DOHH2 (cell line): ENCODE data around the gene TBC1D22A.

Experiments used
- H3F3A ChIP-seq: fragments of 200-600 bp; sonication (generic), shearing (Covaris generic); 2 replicates; pipeline ENCODE4 v1.6.0; 2016; ENCODE audit warnings: antibody characterized with exemption, mild to moderate bottlenecking; ENCODE audit not compliant: control insufficient read depth, insufficient read depth
- H3K27ac ChIP-seq: fragments of 200-600 bp; sonication (generic); 2 replicates; pipeline ENCODE4 v1.5.1; 2014; ENCODE audit warnings: low read depth, mild to moderate bottlenecking, low read length, moderate library complexity
- H3K27me3 ChIP-seq: fragments of 200-600 bp; sonication (generic); 2 replicates; pipeline ENCODE4 v1.6.1; 2014; ENCODE audit warnings: mild to moderate bottlenecking, low read length, mixed read lengths; ENCODE audit not compliant: control insufficient read depth
- H3K36me3 ChIP-seq: fragments of 200-600 bp; sonication (generic); 2 replicates; pipeline ENCODE4 v1.6.1; 2014; ENCODE audit warnings: mild to moderate bottlenecking, low read length, moderate library complexity, mixed read lengths; ENCODE audit not compliant: control insufficient read depth
- H3K4me1 ChIP-seq: fragments of 200-600 bp; sonication (generic); 2 replicates; pipeline ENCODE4 v1.6.1; 2014; ENCODE audit warnings: mild to moderate bottlenecking, low read length, mixed read lengths; ENCODE audit not compliant: control insufficient read depth
- H3K4me2 ChIP-seq: fragments of 200-600 bp; sonication (generic); 2 replicates; pipeline ENCODE4 v1.6.0; 2014; ENCODE audit warnings: mild to moderate bottlenecking, low read length, moderate library complexity
- H3K4me3 ChIP-seq: fragments of 200-600 bp; sonication (generic); 2 replicates; pipeline ENCODE4 v1.5.1; 2014; ENCODE audit warnings: mild to moderate bottlenecking, low read length, mixed read lengths
- H3K79me2 ChIP-seq: fragments of 200-600 bp; sonication (generic); 2 replicates; pipeline ENCODE4 v1.6.1; 2014; ENCODE audit warnings: mild to moderate bottlenecking, low read length, mixed read lengths; ENCODE audit not compliant: control insufficient read depth
- H3K9me2 ChIP-seq: fragments of 200-600 bp; sonication (generic); replicated peaks from 2 replicates; pipeline ENCODE4 v1.6.1; 2014; ENCODE audit warnings: mild to moderate bottlenecking, low read length, mixed read lengths; ENCODE audit not compliant: control insufficient read depth
- H3K9me3 ChIP-seq: fragments of 200-600 bp; sonication (generic); 2 replicates; pipeline ENCODE4 v1.6.1; 2014; ENCODE audit warnings: antibody characterized with exemption, low read length, mixed read lengths; ENCODE audit not compliant: control insufficient read depth, insufficient read depth
- H4K20me1 ChIP-seq: fragments of 200-600 bp; sonication (generic); 2 replicates; pipeline ENCODE4 v1.6.0; 2014; ENCODE audit warnings: low read depth, mild to moderate bottlenecking, antibody characterized with exemption, low read length, moderate library complexity; ENCODE audit not compliant: control insufficient read depth, insufficient read depth
- CTCF ChIP-seq: fragments of 200-600 bp; sonication (generic); IDR thresholded peaks from one replicate; pipeline ENCODE4 v1.5.1; 2014; ENCODE audit warnings: antibody characterized with exemption, mild to moderate bottlenecking, low read depth, low read length; ENCODE audit not compliant: poor library complexity, severe bottlenecking
- EZH2phosphoT487 ChIP-seq: fragments of 200-600 bp; sonication (generic); IDR thresholded peaks from 2 replicates; pipeline ENCODE4 v1.6.1; 2017; ENCODE audit warnings: borderline replicate concordance, mild to moderate bottlenecking, antibody characterized with exemption, low read length, moderate library complexity, mixed read lengths

TBC1D22A gene

DNA sequence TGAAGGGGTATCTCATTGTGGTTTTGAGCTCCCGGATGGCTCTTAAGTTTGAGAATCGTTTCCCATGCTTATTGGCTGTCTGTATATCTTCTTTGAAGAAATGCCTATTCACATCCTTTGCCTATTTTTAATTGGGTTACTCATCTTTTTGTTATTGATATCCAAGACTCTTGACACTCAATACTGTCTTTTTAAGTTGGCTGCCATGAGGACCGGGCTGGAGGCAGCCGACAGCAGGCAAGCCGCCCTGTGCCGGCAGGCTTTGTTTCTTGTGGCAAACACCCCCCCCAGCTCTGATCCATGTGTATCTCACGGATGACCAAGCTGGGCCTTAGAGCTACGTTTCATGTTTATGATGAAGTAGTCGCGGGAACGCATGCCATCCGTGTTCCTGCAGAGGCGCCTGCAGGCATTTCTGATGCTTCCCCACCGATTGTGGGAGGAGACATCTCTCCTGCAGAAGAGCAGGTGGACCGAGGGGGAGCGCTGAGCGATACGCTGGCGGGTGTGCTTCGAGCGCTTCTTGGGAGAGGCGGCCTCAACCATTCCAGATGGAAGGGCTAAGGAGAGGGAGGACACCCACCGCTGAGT is 95.8 kb downstream of the TBC1D22A start:
- no peak for TF ChIP-seq CTCF
- no peak for TF ChIP-seq EZH2phosphoT487
- Histone ChIP-seq H3K79me2 (peaks cover 85% of the 10 kb centered on the region), H3K9me2 (no peaks in the 10 kb centered on the region), H3K27me3 (no peaks in the 10 kb centered on the region), H3F3A (no peaks in the 10 kb centered on the region; the same call in 1 of the 2 replicates), H3K36me3 (peaks cover 10% of the 10 kb centered on the region), H4K20me1 (peaks cover 6% of the 10 kb centered on the region; the same call in 1 of the 2 replicates), H3K4me1 (no peaks in the 10 kb centered on the region), H3K4me2 (no peak overlapping the region), H3K9me3 (no peaks in the 10 kb centered on the region), H3K27ac (no peak overlapping the region), H3K4me3 (no peak overlapping the region)

DNA sequence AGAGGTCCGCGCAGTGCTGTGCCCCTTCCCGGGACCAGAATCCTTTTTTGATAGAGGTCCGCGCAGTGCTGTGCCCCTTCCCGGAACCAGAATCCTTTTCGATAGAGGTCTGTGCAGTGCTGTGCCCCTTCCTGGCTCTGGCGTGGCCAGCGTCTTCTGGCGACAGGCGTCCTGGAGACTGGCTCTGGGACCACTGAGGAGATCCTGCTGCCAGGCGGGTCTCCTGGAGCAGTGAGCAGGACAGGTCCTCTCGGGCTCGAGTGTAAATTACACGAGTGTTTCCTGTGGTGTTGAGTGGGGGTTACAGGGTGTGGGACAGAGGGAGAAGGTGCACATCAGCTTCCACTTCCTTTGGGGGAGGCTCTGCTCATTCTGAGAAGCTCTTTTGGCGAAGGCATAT is 98.1 kb downstream of the TBC1D22A start:
- Histone ChIP-seq H4K20me1 (peaks cover 18% of the 10 kb centered on the region; the same call in 1 of the 2 replicates), H3K27me3 (no peaks in the 10 kb centered on the region), H3K36me3 (peaks cover 11% of the 10 kb centered on the region), H3K9me2 (no peaks in the 10 kb centered on the region), H3K4me3 (no peak overlapping the region), H3K27ac (no peak overlapping the region), H3K4me2 (no peak overlapping the region), H3K4me1 (no peaks in the 10 kb centered on the region), H3K9me3 (no peaks in the 10 kb centered on the region), H3F3A (no peaks in the 10 kb centered on the region; the same call in 1 of the 2 replicates), H3K79me2 (peaks cover 85% of the 10 kb centered on the region)
- no peak for TF ChIP-seq EZH2phosphoT487
- TF ChIP-seq CTCF: no peak

DNA sequence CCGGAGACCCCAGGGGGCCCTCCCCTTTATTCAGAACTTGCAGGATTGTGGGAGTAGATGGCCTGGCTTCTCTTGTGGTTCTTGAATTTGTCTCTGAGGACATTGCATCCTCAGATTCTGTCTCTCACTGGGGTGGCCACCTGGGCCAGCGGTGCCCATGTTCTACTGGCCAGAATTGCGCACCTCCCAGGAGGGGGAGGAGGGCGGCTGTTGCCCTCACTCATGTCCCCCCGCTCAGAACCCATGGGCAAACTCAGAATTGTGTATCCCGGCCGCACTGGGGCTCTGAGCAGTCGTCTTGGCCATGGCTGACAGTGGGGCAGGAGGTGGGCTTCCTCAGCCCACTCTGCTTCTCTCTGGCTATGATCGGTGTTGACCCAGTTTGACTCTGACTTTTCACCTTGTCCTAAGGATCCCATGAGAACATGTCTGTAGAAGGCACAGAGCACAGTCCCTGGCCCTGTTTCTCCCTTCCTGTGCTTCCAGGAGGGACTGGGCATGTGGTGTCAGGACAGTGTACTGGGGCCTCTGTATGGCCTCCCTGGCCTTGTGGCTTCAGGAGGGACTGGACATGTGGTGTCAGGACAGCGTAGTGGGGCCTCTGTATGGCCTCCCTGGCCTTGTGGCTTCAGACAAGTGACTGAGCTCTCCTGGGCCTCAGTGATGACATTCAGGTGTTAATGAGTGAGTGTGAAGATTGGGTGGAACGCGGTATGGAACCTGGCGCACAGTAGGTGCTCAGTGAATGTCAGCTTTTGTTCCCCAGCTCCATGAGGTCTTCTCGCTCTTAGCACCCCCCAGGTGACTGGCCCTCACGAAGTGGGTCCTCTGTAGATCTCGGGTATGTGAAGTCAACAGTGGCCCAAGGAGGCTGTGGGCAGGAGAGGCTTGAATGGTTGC is 99.3 kb downstream of the TBC1D22A start:
- Histone ChIP-seq H3K79me2 (peaks cover 81% of the 10 kb centered on the region), H3K4me3 (no peak overlapping the region), H3K4me2 (no peak overlapping the region), H3K36me3 (peaks cover 18% of the 10 kb centered on the region), H3K27me3 (no peaks in the 10 kb centered on the region), H3K4me1 (no peaks in the 10 kb centered on the region), H3F3A (no peaks in the 10 kb centered on the region), H3K9me2 (no peaks in the 10 kb centered on the region), H3K27ac (no peak overlapping the region), H3K9me3 (no peaks in the 10 kb centered on the region), H4K20me1 (peaks cover 25% of the 10 kb centered on the region)
- no peak for TF ChIP-seq CTCF
- no peak for TF ChIP-seq EZH2phosphoT487
